ENCODE data around the gene NAV2.
"Not testable (repeated sequence)": the region's sequence is repeated elsewhere in the genome, so short reads cannot be mapped to it uniquely, and the experiment has no call there.

The NAV2 gene

GRCh38 chr11:19980957-19981669, 268.5 kb downstream of the NAV2 start:
- DNase-seq: no peak

GRCh38 chr11:19982774-19983495, 270.3 kb downstream of the NAV2 start:
- DNase-seq: no peak

- DNase-seq: no peak
Measured at GRCh38 chr11:19984048-19984742, 271.6 kb downstream of the NAV2 start.

GRCh38 chr11:19985111-19985510, 272.5 kb downstream of the NAV2 start:
- DNase-seq: no peak

- no peak for DNase-seq
Measured at GRCh38 chr11:19987331-19987801, 274.7 kb downstream of the NAV2 start.

- peak; percentile 71 for DNase-seq
Measured at GRCh38 chr11:19988598-19988997, 276.0 kb downstream of the NAV2 start.

GRCh38 chr11:19989191-19989590, 276.6 kb downstream of the NAV2 start:
- DNase-seq: no peak

- DNase-seq: no peak
Measured at GRCh38 chr11:19992162-19992561, 279.5 kb downstream of the NAV2 start.

- no peak for DNase-seq
Measured at GRCh38 chr11:19992998-19993397, 280.4 kb downstream of the NAV2 start.

- DNase-seq: no peak
Measured at GRCh38 chr11:19994672-19995071, 282.0 kb downstream of the NAV2 start.

- no peak for DNase-seq
Measured at GRCh38 chr11:19995145-19995544, 282.5 kb downstream of the NAV2 start.

GRCh38 chr11:19996571-19996970, 283.9 kb downstream of the NAV2 start:
- DNase-seq: no peak

- no peak for DNase-seq
Measured at GRCh38 chr11:20000022-20000350, 287.3 kb downstream of the NAV2 start.

GRCh38 chr11:20000351-20001134, 287.9 kb downstream of the NAV2 start:
- peak; percentile 30 for DNase-seq

GRCh38 chr11:20002312-20003216, 289.9 kb downstream of the NAV2 start:
- DNase-seq: no peak

- no peak for DNase-seq
Measured at GRCh38 chr11:20003351-20003750, 290.7 kb downstream of the NAV2 start.

- DNase-seq: no peak
Measured at GRCh38 chr11:20004866-20005265, 292.2 kb downstream of the NAV2 start.

- DNase-seq: no peak
Measured at GRCh38 chr11:20005747-20006146, 293.1 kb downstream of the NAV2 start.

GRCh38 chr11:20006618-20007017, 294.0 kb downstream of the NAV2 start:
- not testable (repeated sequence) for DNase-seq

GRCh38 chr11:20007386-20007785, 294.7 kb downstream of the NAV2 start:
- no peak for DNase-seq

GRCh38 chr11:20008190-20008870, 295.7 kb downstream of the NAV2 start:
- DNase-seq: no peak
